ENCODE measurements around the gene TRAPPC3. TPM values are rescaled to one million over a fixed set of nuclear protein-coding genes. Genes with fewer than 3 reads are reported as not detected.

Gene TRAPPC3
- total and polyA plus RNA-seq, 9 of the 15 experiments (the other 6 are each of a cell fraction or from before 2014, with no cell fraction given): 20.6 to 141 (median 112) TPM

- TF ChIP-seq, protein P1, sequence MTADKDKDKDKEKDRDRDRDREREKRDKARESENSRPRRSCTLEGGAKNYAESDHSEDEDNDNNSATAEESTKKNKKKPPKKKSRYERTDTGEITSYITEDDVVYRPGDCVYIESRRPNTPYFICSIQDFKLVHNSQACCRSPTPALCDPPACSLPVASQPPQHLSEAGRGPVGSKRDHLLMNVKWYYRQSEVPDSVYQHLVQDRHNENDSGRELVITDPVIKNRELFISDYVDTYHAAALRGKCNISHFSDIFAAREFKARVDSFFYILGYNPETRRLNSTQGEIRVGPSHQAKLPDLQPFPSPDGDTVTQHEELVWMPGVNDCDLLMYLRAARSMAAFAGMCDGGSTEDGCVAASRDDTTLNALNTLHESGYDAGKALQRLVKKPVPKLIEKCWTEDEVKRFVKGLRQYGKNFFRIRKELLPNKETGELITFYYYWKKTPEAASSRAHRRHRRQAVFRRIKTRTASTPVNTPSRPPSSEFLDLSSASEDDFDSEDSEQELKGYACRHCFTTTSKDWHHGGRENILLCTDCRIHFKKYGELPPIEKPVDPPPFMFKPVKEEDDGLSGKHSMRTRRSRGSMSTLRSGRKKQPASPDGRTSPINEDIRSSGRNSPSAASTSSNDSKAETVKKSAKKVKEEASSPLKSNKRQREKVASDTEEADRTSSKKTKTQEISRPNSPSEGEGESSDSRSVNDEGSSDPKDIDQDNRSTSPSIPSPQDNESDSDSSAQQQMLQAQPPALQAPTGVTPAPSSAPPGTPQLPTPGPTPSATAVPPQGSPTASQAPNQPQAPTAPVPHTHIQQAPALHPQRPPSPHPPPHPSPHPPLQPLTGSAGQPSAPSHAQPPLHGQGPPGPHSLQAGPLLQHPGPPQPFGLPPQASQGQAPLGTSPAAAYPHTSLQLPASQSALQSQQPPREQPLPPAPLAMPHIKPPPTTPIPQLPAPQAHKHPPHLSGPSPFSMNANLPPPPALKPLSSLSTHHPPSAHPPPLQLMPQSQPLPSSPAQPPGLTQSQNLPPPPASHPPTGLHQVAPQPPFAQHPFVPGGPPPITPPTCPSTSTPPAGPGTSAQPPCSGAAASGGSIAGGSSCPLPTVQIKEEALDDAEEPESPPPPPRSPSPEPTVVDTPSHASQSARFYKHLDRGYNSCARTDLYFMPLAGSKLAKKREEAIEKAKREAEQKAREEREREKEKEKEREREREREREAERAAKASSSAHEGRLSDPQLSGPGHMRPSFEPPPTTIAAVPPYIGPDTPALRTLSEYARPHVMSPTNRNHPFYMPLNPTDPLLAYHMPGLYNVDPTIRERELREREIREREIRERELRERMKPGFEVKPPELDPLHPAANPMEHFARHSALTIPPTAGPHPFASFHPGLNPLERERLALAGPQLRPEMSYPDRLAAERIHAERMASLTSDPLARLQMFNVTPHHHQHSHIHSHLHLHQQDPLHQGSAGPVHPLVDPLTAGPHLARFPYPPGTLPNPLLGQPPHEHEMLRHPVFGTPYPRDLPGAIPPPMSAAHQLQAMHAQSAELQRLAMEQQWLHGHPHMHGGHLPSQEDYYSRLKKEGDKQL (CRISPR knock-in tag; IDR thresholded peaks at IDR 0.05; ENCODE audit: borderline replicate concordance): no peak
Measured at GRCh38 chr1:36149973-36150295, 648 bp upstream of the TRAPPC3 start (continued).

DNA sequence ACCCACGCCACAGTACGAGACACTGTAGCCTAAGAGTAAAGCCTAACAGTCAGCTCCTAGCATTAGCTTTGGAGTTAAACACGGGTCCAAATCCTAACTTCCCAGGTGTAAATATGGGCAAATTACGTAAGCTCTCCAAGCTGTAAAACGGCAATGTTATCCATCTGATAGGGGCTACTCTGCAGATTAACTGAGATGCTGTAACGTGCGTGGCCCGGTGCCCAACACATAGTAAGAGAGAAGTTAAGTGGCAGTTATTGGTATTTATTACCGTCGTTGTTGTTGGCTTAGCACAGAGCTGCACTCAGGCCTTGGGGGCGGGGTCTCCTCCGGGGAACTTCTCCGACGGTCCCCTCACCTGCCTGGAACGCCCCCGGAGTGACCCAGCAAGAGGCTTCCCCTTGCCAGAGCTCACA lies 457 bp downstream of the TRAPPC3 start:
- H3K4me2 ChIP-seq (ENCODE audit: insufficient read depth, low read length): peak overlapping the region; percentile 98
- ChIA-PET CTCF (ENCODE audit: low intra/inter-chr PET ratio) (interaction anchor here (0.5 to 3.4 kb wide), 10 partner anchors 13 to 272 kb away, joined by 3 to 50 read pairs (median 4); no protein-coding TSS in a partner anchor), POLR2A (interaction anchor here (0.7 to 3.5 kb wide), 21 partner anchors 9 to 337 kb away, joined by 3 to 35 read pairs (median 5); partner anchors contain the start of gene THRAP3)
- no peak for FAIRE-seq
- no peak for DNase-seq (ENCODE audit: extremely low read depth in 1 of 4, low spot score in 3 of 4)
- in situ Hi-C loops (cut with MboI): no loop called here
- BruUV-seq (replicated peaks): TSS peak; percentile 76
- H4K20me1 ChIP-seq (replicated peaks; ENCODE audit: control insufficient read depth, insufficient read depth, low read length): no peaks in the 10 kb centered on the region
- peaks cover 39% of the 10 kb centered on the region for H3K79me2 ChIP-seq (ENCODE audit: control insufficient read depth, insufficient read depth, low read length)
- no peak for ATAC-seq
- H2AFZ ChIP-seq (ENCODE audit: low read depth, low read length): peak overlapping the region; percentile 85
- H3K4me3 ChIP-seq: peak overlapping the region; percentile 69
- H3K27ac ChIP-seq (ENCODE audit: extremely low read depth, low read depth, low read length): peak overlapping the region; percentile 87
- intact Hi-C loops (cut with micrococcal nuclease): loop anchor here (1.0 to 2.0 kb wide), 4 partner anchors 39 to 271 kb away; partner anchors contain the start of gene THRAP3
- WGBS (ENCODE audit: insufficient coverage, low coverage, missing lambda C conversion rate): under 1% methylated on average over 16 of the region's 16 CpGs
- no peaks in the 10 kb centered on the region for H3K9me3 ChIP-seq (replicated peaks; ENCODE audit: control insufficient read depth, insufficient read depth, low read depth, low read length)
- H3K36me3 ChIP-seq (ENCODE audit: control insufficient read depth, insufficient read depth, low read length): peaks cover 17% of the 10 kb centered on the region
- no peaks in the 10 kb centered on the region for H3K27me3 ChIP-seq (ENCODE audit: control insufficient read depth in 2 of 2, insufficient read depth in 2 of 2, low read length in 2 of 2)
- peaks cover 28 to 34% of the 10 kb centered on the region in 2 experiments for H3K4me1 ChIP-seq (replicated peaks in 1 of 2; ENCODE audit: control insufficient read depth in 2 of 2, insufficient read depth in 2 of 2, low read length in 2 of 2)
- no peaks in the 10 kb centered on the region for H3K9me1 ChIP-seq (ENCODE audit: control insufficient read depth, insufficient read depth, low read length)
- H3K9ac ChIP-seq (ENCODE audit: insufficient read depth in 1 of 2, low read depth in 2 of 2, low read length in 2 of 2): peak overlapping the region; percentile 90 to 94
- TF ChIP-seq, protein P2, sequence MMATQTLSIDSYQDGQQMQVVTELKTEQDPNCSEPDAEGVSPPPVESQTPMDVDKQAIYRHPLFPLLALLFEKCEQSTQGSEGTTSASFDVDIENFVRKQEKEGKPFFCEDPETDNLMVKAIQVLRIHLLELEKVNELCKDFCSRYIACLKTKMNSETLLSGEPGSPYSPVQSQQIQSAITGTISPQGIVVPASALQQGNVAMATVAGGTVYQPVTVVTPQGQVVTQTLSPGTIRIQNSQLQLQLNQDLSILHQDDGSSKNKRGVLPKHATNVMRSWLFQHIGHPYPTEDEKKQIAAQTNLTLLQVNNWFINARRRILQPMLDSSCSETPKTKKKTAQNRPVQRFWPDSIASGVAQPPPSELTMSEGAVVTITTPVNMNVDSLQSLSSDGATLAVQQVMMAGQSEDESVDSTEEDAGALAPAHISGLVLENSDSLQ (IDR thresholded peaks at IDR 0.05): no peak
- TF ChIP-seq MEF2A (IDR thresholded peaks at IDR 0.05; ENCODE audit: control insufficient read depth, low read depth, low read length): no peak
- no peak for TF ChIP-seq FOXA3 (CRISPR knock-in tag; conservative IDR thresholded peaks at IDR 0.05 in 1 of 2, IDR thresholded peaks at IDR 0.05 in 1 of 2)
- no peak for TF ChIP-seq ILK (tag; IDR thresholded peaks at IDR 0.05; ENCODE audit: borderline replicate concordance, low read depth)
- TF ChIP-seq CCNT2 (IDR thresholded peaks at IDR 0.05; ENCODE audit: borderline replicate concordance, extremely low read depth, insufficient read length, low read depth, low read length): no peak
- TF ChIP-seq SMARCE1 (IDR thresholded peaks at IDR 0.05): peak; percentile 26; the same call in 1 of the 2 replicates
- peak; percentile 44 for TF ChIP-seq CHD4 (IDR thresholded peaks at IDR 0.05; ENCODE audit: insufficient read depth, insufficient replicate concordance, low read depth, low read length, poor library complexity, severe bottlenecking)
- 0 out of 2 replicates have a peak, but pooled peaks have one; percentile 38 for TF ChIP-seq CEBPG (CRISPR knock-in tag; IDR thresholded peaks at IDR 0.05)
- no peak for TF ChIP-seq CEBPG (tag; conservative IDR thresholded peaks at IDR 0.05 in 1 of 2, IDR thresholded peaks at IDR 0.05 in 1 of 2)
- no peak for TF ChIP-seq GATAD2A (IDR thresholded peaks at IDR 0.05)
- TF ChIP-seq NFIC (IDR thresholded peaks at IDR 0.05): peak; percentile 3; the same call in 1 of the 2 replicates
- no peak for TF ChIP-seq PHF20 (IDR thresholded peaks at IDR 0.05; ENCODE audit: partially characterized antibody)

Data from K562 (cell line).